H9 (cell line): Measurements from ENCODE around the gene MYOCD. TPM values are rescaled to one million over a fixed set of nuclear protein-coding genes. Genes with fewer than 3 reads are reported as not detected.
A peak's percentile ranks its signal among the peaks of the same experiment; 100 is the strongest.

ENCODE experiments used
- DNase-seq: peaks from one replicate; pipeline ENCODE4 v3.0.0-alpha.2; 2017
- H2AFZ ChIP-seq: one replicate; pipeline ENCODE4 v1.6.1; 2013; ENCODE audit warnings: mild to moderate bottlenecking, low read length, control low read depth, moderate library complexity
- H2AK5ac ChIP-seq: 2 replicates; pipeline ENCODE4 v1.6.1; 2013; ENCODE audit warnings: low read length, control low read depth, mixed read lengths; ENCODE audit not compliant: insufficient read length
- H2BK120ac ChIP-seq: one replicate; pipeline ENCODE4 v1.6.1; 2013; ENCODE audit warnings: low read depth, mild to moderate bottlenecking, low read length, control low read depth, inconsistent platforms; ENCODE audit not compliant: poor library complexity, severe bottlenecking
- H2BK12ac ChIP-seq: 2 replicates; pipeline ENCODE4 v1.6.1; 2013; ENCODE audit warnings: low read length, control low read depth, mixed read lengths, low read depth; ENCODE audit not compliant: insufficient read length
- H2BK15ac ChIP-seq: 2 replicates; pipeline ENCODE4 v1.6.1; 2013; ENCODE audit warnings: low read depth, low read length, control low read depth
- H2BK20ac ChIP-seq: one replicate; pipeline ENCODE4 v1.6.1; 2013; ENCODE audit warnings: low read depth, mild to moderate bottlenecking, low read length, control low read depth, inconsistent platforms; ENCODE audit not compliant: poor library complexity, severe bottlenecking
- H2BK5ac ChIP-seq: 2 replicates; pipeline ENCODE4 v1.6.1; 2013; ENCODE audit warnings: low read length, control low read depth, mixed read lengths; ENCODE audit not compliant: insufficient read length
- H3K14ac ChIP-seq: 2 replicates; pipeline ENCODE4 v1.6.1; 2013; ENCODE audit warnings: low read length, control low read depth; ENCODE audit not compliant: insufficient read depth
- H3K18ac ChIP-seq: 2 replicates; pipeline ENCODE4 v1.6.1; 2013; ENCODE audit warnings: low read depth, mild to moderate bottlenecking, mixed read lengths, low read length, control low read depth; ENCODE audit not compliant: insufficient read length
- H3K23ac ChIP-seq: 2 replicates; pipeline ENCODE4 v1.6.1; 2013; ENCODE audit warnings: low read length, control low read depth, mixed read lengths, low read depth; ENCODE audit not compliant: insufficient read length
- H3K23me2 ChIP-seq: 2 replicates; pipeline ENCODE4 v1.6.1; 2013; ENCODE audit warnings: low read depth, mild to moderate bottlenecking, mixed read lengths, low read length, control low read depth; ENCODE audit not compliant: insufficient read length, poor library complexity, severe bottlenecking
- H3K27ac ChIP-seq: 2 replicates; pipeline ENCODE4 v1.5.1; 2013; ENCODE audit warnings: low read length, control low read depth, mixed read lengths, low read depth; ENCODE audit not compliant: insufficient read length
- H3K27me3 ChIP-seq: 2 replicates; pipeline ENCODE4 v1.6.1; 2013; ENCODE audit warnings: low read length, control low read depth, inconsistent platforms; ENCODE audit not compliant: insufficient read depth
- H3K4ac ChIP-seq: 2 replicates; pipeline ENCODE4 v1.6.1; 2013; ENCODE audit warnings: low read depth, mild to moderate bottlenecking, control low read depth, inconsistent platforms, low read length, moderate library complexity
- H3K4me1 ChIP-seq: 2 replicates; pipeline ENCODE4 v1.6.1; 2013; ENCODE audit warnings: low read length, control low read depth, inconsistent platforms; ENCODE audit not compliant: insufficient read depth
- H3K4me2 ChIP-seq: 2 replicates; pipeline ENCODE4 v1.6.1; 2013; ENCODE audit warnings: low read length, control low read depth, mixed read lengths; ENCODE audit not compliant: insufficient read length, insufficient read depth
- H3K56ac ChIP-seq: 2 replicates; pipeline ENCODE4 v1.6.1; 2013; ENCODE audit warnings: low read depth, mild to moderate bottlenecking, mixed read lengths, low read length, control low read depth; ENCODE audit not compliant: insufficient read length
- H3K79me1 ChIP-seq: 2 replicates; pipeline ENCODE4 v1.6.1; 2013; ENCODE audit warnings: low read depth, mild to moderate bottlenecking, moderate library complexity, low read length, control low read depth, inconsistent platforms; ENCODE audit not compliant: insufficient read depth, poor library complexity, severe bottlenecking
- H3K79me2 ChIP-seq: 2 replicates; pipeline ENCODE4 v1.6.1; 2013; ENCODE audit warnings: low read length, control low read depth, inconsistent platforms; ENCODE audit not compliant: insufficient read depth
- H3K9ac ChIP-seq: 2 replicates; pipeline ENCODE4 v1.6.1; 2013; ENCODE audit warnings: low read length, control low read depth, mixed read lengths; ENCODE audit not compliant: insufficient read length; ENCODE audit errors: extremely low read depth
- H3K9me3 ChIP-seq: one replicate; pipeline ENCODE4 v1.6.1; 2013; ENCODE audit warnings: low read depth, low read length, inconsistent platforms; ENCODE audit not compliant: control insufficient read depth
- H3T11ph ChIP-seq: one replicate; pipeline ENCODE4 v1.6.1; 2013; ENCODE audit warnings: mild to moderate bottlenecking, low read length, control low read depth, inconsistent platforms
- H4K20me1 ChIP-seq: one replicate; pipeline ENCODE4 v1.6.1; 2013; ENCODE audit not compliant: control insufficient read depth, insufficient read length, insufficient read depth
- H4K5ac ChIP-seq: 2 replicates; pipeline ENCODE4 v1.6.1; 2013; ENCODE audit warnings: low read depth, mild to moderate bottlenecking, mixed read lengths, low read length, control low read depth; ENCODE audit not compliant: insufficient read length
- H4K8ac ChIP-seq: replicated peaks from 2 replicates; pipeline ENCODE4 v1.6.1; 2013; ENCODE audit warnings: low read length, control low read depth, mixed read lengths, low read depth; ENCODE audit not compliant: insufficient read length
- H4K91ac ChIP-seq: 2 replicates; pipeline ENCODE4 v1.6.1; 2013; ENCODE audit warnings: low read depth, mild to moderate bottlenecking, moderate library complexity, mixed read lengths, low read length, control low read depth; ENCODE audit not compliant: insufficient read length
- H3K27ac Mint-ChIP-seq, 3 experiments: 2 replicates in 2 of 3; 3 replicates in 1 of 3; pipeline ENCODE4 v1.8.0; 2020 to 2021; ENCODE audit warnings: mixed read lengths in 3 of 3, mild to moderate bottlenecking in 1 of 3, moderate library complexity in 1 of 3
- H3K27me3 Mint-ChIP-seq: 2 replicates; pipeline ENCODE4 v1.8.0; 2021; ENCODE audit warnings: low read depth, mild to moderate bottlenecking, moderate library complexity, mixed read lengths
- H3K36me3 Mint-ChIP-seq, 3 experiments: 2 replicates in 2 of 3; 3 replicates in 1 of 3; pipeline ENCODE4 v1.8.0; 2020 to 2021; ENCODE audit warnings: low read depth in 3 of 3, mixed read lengths in 3 of 3; ENCODE audit not compliant: insufficient read depth in 1 of 3
- H3K4me1 Mint-ChIP-seq, 2 experiments: 2 replicates each; pipeline ENCODE4 v1.8.0; 2020; ENCODE audit warnings: mixed read lengths in 2 of 2
- H3K4me3 Mint-ChIP-seq, 2 experiments: 2 replicates in 1 of 2; 3 replicates in 1 of 2; pipeline ENCODE4 v1.8.0; 2020 to 2021; ENCODE audit warnings: mild to moderate bottlenecking in 2 of 2, mixed read lengths in 2 of 2, moderate library complexity in 1 of 2
- H3K9me3 Mint-ChIP-seq, 2 experiments: 2 replicates in 1 of 2; 3 replicates in 1 of 2; pipeline ENCODE4 v1.8.0; 2020; ENCODE audit warnings: mild to moderate bottlenecking in 2 of 2, mixed read lengths in 2 of 2, moderate library complexity in 1 of 2
- CTCF ChIP-seq: fragments of 200-600 bp; sonication (generic); conservative IDR thresholded peaks from 3 replicates; pipeline ENCODE4 v1.8.0; 2021; ENCODE audit warnings: antibody characterized with exemption, mild to moderate bottlenecking
- WGBS: extraction: QIAGEN DNeasy Blood & Tissue Kit; methylation state at CpG from one replicate; pipeline ENCODE4 v1.1.7; 2013; ENCODE audit warnings: missing lambda C conversion rate, low lambda C conversion rate, mixed read lengths; ENCODE audit not compliant: insufficient read length; ENCODE audit errors: extremely low coverage; 5-methylcytosine and 5-hydroxymethylcytosine counted together
- total RNA-seq: library from RNA; stranded (reverse); gene quantifications from 2 replicates; pipeline ENCODE4 v1.2.1, GENCODE V29; 2021

Gene MYOCD
- total RNA-seq, 1 experiment from 2014 or later, result 0.17 TPM

- Mint-ChIP-seq H3K36me3 (no peaks in the 10 kb centered on the region), H3K9me3 (no peaks in the 10 kb centered on the region), H3K27ac (no peak overlapping the region; a peak in 2 of 7 replicates), H3K27me3 (no peaks in the 10 kb centered on the region), H3K4me1 (peaks cover 5 to 11% of the 10 kb centered on the region in 2 experiments), H3K4me3 (no peak overlapping the region)
- H3K79me1 ChIP-seq, result no peaks in the 10 kb centered on the region
- H2BK120ac ChIP-seq, result no peak overlapping the region
- H2AK5ac ChIP-seq, result no peak overlapping the region
- H3K79me2 ChIP-seq, result no peaks in the 10 kb centered on the region
- no peak overlapping the region for H4K91ac ChIP-seq
- no peak overlapping the region for H3K56ac ChIP-seq
- H3K4ac ChIP-seq, result no peak overlapping the region
- H3K18ac ChIP-seq, result no peak overlapping the region
- DNase-seq, result peak; percentile 28
- no peak overlapping the region for H2AFZ ChIP-seq
- no peak overlapping the region for H2BK12ac ChIP-seq
- no peak overlapping the region for H3K27ac ChIP-seq
- peaks cover 2% of the 10 kb centered on the region for H3K23me2 ChIP-seq
- no peaks in the 10 kb centered on the region; the same call in 1 of the 2 replicates for H3K4me1 ChIP-seq
- no peak overlapping the region for H2BK15ac ChIP-seq
- H4K8ac ChIP-seq, result no peak overlapping the region
- no peak overlapping the region for H4K5ac ChIP-seq
- H2BK20ac ChIP-seq, result no peak overlapping the region
- no peaks in the 10 kb centered on the region for H3K9me3 ChIP-seq
- no peak overlapping the region for H3T11ph ChIP-seq
- no peak overlapping the region for H3K9ac ChIP-seq
- H3K23ac ChIP-seq, result no peak overlapping the region
- H3K27me3 ChIP-seq, result no peaks in the 10 kb centered on the region
- H3K4me2 ChIP-seq, result no peak overlapping the region
- H2BK5ac ChIP-seq, result no peak overlapping the region
- H3K14ac ChIP-seq, result no peak overlapping the region
- no peak for TF ChIP-seq CTCF
- no CpG with 5 or more reads among the region's 7 CpGs for WGBS
- H4K20me1 ChIP-seq, result no peaks in the 10 kb centered on the region
Measured at GRCh38 chr17:12745486-12745885, 79.8 kb downstream of the MYOCD start.
